HG03025 (cell line): Measurements from ENCODE around the gene NPAS3.
"Not testable (repeated sequence)": the region's sequence is repeated elsewhere in the genome, so short reads cannot be mapped to it uniquely, and the experiment has no call there.

ENCODE experiments used
- ATAC-seq: cut with Tn5 transposase; IDR thresholded peaks from one replicate; pipeline ENCODE4 v1.9.1; 2021; ENCODE audit warnings: mild to moderate bottlenecking, moderate library complexity; ENCODE audit not compliant: unreplicated experiment, low FRiP score

The NPAS3 gene

DNA sequence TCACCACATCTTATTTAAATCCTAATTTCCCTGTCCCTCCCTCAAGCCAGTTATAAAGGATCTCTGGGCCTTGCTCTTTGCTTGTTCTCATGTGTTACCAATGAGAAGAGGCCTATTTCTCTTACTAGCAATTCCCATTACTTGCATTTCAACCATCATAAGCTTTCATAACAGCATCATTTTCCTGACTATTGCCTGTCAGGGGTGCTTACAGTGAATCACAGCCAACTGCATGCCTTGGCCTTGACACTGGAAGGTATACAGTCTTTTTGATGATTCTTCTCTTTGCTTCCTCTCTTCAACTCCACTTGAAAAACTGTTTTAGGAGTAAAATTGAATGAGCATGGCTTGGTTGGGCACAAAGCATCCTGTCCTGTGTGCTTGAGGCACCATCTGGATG lies 127.0 kb downstream of the NPAS3 start:
- ATAC-seq = no peak

DNA sequence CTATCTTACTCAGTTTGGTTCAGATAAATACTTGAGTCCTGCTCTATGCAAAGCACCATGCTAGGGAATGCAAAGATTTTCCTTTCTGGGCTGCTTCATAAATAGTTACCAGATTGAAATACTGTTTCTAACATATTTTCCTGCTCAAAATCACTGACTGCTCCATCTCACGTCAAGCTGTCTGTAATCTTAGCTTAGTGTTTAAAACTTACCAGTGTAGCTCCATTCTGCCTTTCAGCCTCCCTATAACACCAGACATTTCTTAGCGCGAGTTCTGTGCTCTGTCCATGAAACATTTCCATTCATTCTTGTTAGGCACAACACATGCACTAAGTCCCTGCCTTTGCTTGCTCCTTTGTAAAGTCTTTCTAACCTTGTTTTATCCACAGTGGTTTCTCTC lies 129.4 kb downstream of the NPAS3 start:
- no peak for ATAC-seq

DNA sequence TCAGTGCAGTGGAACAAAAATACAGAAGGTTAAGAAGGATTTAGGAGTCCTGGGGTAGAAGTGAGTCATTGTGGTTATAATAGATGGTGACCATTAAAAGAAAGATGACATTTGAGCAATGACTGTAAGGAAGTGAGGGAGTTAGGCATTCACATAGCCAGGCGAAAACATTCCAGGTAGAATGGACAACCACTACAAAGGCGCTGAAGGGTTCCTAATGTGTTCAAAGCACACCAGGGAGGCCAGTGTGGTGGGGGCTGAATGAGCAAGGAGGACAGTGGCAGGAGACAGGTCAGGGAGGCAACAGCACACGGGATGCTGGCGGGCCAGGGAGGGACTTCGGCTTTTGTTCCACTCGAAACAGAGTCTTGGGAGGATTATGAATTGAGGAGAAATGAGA lies 129.9 kb downstream of the NPAS3 start:
- ATAC-seq = no peak

DNA sequence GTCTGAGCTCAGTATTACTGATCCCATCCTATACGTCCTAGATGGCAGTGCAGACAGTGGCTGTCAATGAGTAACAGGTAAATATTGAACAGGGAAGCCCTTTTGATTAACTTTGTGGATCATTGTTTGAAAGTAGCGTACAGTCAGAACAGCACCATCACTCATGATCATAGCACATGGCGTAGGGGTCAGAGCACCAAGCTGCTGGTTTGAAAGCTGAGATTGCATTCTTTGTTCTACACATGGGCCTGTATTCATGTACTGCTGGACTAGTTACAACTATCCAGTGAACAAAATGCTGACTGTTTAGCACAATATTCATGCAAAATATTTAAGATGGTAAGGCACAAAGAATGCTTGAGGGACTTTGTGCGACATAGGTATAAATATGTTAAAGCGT lies 131.8 kb downstream of the NPAS3 start:
- ATAC-seq = no peak

DNA sequence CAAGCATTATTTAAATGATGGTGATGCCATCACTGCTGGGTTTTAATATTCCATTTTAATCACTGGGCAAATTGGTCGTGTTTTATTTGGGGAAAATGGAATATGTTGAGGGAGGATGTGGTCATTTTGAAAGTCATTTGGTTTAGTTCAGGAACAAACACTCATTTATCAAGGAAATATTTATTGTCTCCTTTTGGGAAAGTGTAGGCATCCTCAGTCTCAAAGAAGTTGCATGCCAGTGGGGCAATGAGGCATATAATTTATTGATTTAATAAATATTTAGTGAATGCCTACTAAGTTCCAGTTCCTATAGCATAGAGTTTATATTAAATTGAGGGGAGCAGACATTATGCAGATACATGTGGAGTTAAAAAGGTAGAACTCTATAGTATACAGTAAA lies 134.3 kb downstream of the NPAS3 start:
- ATAC-seq = no peak

DNA sequence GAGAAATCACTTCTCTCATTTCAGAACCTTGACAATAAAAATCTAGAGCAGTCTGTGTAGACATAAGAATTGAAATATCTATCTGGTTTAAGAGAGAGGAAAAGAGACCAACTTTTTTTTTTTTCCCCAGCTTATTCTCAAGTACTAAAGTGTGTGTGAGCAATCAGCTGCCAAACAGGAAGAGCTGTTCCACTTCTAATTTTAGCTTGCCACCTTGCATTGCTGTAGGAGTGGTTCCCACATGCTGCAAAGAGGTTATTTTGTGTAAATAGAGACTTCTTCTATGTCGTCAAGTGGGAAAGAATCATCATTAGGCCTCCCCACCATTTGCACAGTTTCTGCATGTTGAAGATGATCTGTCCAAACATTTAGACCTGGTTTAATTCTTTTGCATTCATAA lies 142.6 kb downstream of the NPAS3 start:
- no peak for ATAC-seq

DNA sequence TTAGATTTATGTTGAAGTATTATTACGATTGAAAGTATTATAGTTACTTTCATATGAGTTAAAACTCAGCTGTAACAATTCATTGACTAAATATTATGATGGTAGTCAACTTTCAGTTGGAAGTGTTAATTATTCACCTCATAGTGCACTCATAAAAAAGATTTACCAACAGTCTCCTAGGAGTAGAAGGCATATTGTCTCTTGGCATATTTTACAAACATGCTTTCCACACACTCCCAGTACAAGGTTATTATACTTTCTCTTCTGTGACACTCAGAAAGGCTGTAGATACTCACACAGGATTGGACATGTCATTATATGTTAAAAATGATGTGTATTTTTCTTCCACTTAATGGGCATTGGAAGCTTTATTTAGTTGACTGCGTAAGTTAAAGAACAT lies 147.1 kb downstream of the NPAS3 start:
- no peak for ATAC-seq

DNA sequence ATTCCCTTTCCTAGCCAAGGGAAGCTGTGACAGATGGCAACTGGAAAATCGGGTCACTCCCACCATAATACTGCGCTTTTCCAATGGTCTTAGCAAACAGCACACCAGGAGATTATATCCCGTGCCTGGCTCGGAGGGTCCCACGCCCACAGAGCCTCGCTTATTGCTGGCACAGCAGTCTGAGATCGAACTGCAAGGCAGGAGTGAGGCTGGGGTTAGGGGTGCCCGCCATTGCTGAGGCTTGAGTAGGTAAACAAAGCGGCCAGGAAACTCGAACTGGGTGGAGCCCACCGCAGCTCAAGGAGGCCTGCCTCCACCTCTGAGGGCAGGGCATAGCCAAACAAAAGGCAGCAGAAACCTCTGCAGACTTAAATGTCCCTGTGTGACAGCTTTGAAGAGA lies 149.6 kb downstream of the NPAS3 start:
- not testable (repeated sequence) for ATAC-seq

DNA sequence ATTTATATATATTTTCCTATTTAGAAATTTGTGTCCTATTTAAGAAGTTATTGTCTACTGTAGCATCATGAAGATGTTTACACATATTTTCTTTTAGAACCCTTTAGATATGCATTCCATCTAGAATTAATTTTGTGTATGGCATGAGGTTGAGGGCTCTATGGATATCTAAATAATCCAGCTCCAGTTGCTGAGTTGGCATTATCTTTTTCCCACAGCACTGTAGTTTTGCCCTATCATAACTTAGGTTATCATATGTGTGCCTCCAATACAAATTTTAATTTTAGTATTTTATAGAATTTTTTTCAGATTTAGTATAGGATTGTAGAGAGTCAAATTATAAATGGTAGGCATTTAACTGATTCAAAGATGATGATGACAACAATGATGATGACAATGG lies 159.3 kb downstream of the NPAS3 start:
- ATAC-seq = no peak

DNA sequence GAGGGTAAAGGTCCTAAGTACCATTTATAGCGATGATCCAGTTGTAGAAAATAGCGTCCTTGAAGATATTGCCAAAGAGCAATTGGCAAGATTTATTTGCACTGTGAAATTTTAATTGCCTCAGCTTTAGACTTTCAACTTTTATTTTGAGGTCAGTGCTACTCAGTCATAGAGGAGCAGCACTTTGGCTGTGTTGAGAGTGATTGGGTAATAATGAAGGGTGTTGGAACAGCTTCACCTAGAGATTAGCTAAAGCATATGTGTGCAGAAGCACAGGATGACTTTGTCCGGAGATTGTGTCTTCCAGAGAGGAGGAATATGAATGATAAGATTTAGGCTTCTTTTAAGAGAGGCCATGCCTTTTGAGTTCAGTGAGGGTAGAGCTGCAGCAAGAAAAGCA lies 164.8 kb downstream of the NPAS3 start:
- ATAC-seq = no peak

DNA sequence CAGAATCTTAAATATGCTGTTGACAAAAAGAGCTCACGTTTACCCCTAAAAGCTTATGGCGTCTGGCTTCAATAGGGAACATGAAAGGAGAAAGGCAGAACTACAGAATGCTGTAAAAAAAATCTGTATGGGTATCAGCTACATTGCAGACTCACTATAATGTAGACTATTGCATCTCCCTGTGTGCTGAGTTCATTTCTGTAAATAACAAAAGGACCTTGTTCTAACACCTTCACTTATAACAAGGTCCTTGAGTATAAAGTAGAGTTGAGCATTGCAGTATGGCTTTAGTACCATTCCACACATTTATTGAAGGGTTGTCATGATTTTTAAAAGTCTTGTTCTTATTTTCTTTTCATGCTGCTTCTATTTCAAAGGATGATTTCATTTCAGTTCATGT lies 165.3 kb downstream of the NPAS3 start:
- no peak for ATAC-seq

DNA sequence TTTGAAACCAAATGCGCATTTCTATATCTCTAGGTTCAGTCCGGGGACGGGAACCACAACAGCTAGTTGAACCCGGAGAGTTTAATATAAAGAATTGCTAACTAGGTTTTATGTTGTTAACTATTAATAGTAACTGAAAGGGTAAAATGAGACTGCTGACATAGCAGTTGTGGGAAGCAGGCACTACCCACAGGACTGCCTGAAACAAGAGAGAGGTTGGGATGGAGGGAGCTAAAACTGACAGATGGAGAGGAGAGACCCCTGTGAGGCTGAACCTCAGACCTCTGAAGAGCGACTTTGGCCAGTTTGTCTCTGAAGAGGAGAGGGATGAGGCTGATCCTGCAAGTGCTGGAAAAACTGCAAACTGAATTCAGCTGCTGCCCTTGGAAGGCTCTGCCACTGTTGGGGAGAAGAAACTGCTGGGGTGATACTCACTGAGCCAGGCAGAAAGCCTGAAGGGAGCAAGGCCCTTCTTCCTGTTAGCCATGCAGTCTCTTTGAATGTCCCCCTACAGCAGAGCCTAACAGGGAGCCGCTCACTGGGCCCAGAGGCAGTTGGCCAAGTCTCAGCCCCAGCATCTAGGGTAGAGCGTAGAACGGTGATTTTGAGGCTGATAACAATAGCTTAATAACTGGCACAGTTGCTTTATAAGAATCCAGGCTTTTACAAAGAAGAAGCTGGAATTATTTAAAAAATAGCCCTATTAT lies 172.2 kb downstream of the NPAS3 start:
- no peak for ATAC-seq

DNA sequence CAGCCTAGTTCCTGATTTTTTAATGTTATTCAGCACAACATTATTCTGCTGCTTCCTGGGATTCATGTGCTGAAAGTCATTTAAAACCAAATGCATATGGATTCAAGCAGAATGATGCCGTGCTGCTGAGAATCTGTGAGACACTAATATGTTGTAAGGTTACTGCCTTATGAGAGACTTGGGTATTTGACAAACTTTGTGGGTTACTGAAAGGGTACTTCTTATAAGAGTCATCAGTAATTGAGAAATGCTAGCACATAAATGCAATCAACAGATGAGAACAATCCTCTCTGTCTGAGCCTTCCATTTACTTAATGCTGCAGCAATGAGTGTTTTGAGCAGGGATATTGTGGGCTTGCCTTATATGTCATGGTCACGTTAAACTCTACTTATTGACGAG lies 175.7 kb downstream of the NPAS3 start:
- no peak for ATAC-seq

DNA sequence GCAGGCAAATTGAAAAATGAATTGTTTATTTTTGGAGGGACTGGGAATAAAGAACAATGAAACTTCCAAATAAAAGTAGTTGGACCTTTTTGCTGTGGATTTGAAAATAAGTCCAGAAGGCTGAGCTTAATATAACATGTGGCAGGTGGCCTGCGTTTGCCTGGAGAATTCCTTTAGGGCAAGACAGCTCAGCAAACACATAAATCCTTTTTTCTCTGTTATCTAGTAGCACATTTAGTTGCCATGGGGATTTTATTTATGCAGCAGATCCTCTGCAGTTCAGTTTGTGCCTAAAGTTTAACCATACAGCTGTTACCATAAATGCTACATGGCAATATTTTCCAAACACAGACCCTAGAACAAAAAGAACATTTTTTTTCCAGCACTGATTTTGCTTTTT lies 180.0 kb downstream of the NPAS3 start:
- ATAC-seq = no peak

DNA sequence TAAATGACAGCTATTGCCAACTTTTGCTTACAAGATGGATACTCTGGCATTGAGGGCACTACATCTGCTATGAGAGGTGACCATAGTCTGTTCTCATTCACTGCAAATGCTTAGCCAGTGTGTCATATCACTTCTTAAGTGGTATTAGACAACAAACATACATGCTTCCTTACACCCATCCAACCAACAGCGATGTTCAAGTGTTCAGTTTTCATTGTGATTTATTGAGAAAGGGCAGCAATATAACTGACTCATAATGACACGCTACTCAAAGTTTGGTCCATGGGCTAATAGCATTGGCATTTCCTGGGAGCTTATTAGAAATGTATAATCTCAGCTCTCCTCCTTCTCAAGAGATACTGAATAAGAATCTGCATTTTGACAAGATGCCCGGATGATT lies 181.7 kb downstream of the NPAS3 start:
- ATAC-seq = no peak

DNA sequence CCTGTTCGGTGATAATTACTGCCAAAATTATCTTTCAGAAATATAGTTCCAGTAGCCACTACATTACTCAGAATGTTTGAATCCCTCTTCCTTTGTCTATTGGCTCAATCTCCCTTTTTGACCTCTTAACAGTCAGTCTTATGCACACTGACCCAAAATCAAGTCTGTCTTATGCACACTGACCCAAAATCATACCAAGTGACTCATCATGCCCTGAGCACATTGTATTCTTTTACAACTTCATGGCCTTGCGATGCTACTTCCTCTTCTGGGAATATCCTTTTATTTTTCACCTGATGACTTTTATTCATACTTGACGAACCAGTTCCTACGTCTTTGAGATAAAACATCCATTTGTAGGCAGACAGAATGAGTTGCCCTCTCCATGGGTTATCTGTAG lies 182.3 kb downstream of the NPAS3 start:
- ATAC-seq = no peak

DNA sequence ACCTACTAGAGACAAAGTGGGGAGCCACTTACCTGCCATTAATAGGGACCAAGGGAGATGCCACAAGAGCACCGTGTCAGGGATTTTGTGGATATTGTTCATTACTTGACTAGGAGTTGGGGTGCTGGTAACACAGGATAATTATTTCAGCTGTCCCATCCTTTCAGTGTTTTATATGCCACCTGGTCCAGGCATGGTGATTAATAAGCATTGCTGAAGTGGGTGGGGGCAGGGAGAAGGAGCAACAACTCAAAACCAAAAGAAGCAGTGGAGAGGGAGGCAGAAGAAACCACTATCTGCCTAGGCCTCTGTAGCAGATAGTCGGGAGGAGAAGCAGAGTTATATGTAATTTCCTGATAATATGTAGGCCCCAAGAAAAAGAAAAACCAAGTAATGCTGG lies 184.6 kb downstream of the NPAS3 start:
- ATAC-seq = no peak

DNA sequence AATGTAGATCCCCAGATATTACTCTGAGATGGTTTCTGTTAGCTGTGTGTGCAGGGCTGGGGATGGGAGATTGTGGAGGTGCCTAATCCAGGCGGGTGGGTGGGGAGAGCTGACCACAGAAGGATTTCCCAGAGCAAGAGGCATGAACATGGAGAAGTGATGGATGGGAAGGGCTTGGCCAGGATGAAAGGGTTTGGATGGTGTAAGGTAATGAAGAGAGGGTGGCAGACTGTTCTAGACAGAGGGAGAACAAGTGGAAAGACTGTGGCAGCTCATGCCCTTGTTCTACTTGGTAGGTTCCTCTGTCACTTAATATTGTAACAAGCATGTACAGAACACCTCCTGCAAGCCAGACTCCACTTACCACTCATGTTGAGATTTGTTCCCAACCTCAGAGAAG lies 187.8 kb downstream of the NPAS3 start:
- no peak for ATAC-seq

DNA sequence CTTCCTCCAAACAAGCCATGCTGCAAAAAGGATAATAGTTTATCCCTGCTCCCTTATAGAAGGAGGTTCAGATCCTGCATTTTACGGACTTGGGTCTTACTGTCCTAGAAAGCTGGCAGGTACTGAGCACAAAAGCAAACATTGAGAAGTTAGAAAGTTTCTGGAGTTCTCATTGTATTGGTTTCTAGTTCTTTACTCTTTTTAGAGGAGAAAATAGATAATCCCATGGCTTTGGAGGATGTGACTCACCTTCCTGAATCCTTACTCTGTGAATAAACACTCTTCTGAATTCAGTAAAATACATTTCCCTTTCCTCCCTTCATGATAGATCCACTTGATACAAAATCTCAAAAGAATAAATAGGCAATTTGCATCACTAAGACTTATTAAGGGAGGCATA lies 188.9 kb downstream of the NPAS3 start:
- ATAC-seq = no peak

DNA sequence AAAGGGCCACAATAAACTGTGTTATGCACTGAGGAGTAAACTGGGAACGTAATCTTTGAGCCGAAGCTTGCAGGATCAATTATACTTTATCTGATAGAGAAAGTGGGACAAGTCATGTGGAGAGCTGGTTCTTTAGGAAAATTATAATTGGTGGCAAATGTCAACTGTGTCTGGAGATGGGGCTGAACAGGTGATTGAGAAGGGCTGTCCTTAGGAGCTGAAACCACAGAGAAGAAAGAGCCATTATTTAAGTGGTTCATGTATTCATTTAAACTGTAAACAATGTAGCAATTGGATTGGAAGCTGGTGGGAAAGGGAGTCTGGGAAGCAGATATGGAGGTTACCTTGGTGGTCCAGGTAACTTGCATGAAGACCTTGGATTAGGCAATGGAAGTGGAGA lies 193.1 kb downstream of the NPAS3 start:
- no peak for ATAC-seq

DNA sequence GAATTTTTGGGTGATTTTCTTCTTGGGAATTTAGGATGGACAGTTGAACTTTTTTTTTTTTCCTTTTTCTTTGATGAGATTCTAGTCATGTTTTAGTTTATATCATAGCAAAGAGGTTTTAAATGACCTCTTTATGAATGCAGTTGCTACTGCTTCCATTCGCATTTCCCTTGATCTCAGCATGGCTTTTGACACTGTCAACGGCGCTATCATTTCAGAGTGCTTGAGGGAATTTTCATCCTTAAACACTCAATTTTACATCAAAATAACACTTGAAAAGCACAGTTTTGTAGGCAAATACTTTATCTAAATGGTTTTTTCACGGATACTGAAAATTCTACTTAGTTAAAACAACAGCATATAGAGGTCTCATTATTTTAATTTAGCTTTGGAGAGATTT lies 195.5 kb downstream of the NPAS3 start:
- ATAC-seq = no peak

DNA sequence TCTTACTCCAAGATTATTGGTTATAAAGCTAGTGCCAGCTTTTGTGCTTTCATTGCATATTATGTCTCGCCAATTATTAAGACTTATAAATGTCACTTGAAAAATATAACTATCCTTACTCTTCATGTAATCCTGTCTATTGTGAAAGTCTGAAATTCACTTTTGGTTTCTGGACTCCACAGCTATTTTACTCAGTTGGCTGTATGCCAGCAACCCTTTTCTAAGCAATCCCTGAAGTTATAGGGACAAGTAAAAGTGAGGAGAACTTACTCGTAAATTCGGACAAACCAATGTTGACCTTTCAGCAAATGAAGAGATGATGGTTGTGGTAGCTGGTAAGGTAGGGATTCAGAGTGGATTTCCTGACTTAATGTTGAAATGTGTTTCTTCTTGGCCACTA lies 196.3 kb downstream of the NPAS3 start:
- ATAC-seq = no peak
